GM12878 (cell line): ENCODE measurements around the gene TRIM41.
A peak's percentile ranks its signal among the peaks of the same experiment; 100 is the strongest.

Experiments
- CEBPZ ChIP-seq: fragments of 150-350 bp; IDR thresholded peaks from 2 replicates; pipeline ENCODE4 v1.6.1; 2016; ENCODE audit warnings: low read depth, low read length
- CTCF ChIP-seq, 3 experiments: IDR thresholded peaks in 2 of 3; conservative IDR thresholded peaks in 1 of 3; 2 replicates each; pipeline ENCODE4 v1.5.1; 2011; ENCODE audit warnings: low read depth in 3 of 3, low read length in 3 of 3, mild to moderate bottlenecking in 3 of 3, control low read depth in 2 of 3, moderate library complexity in 2 of 3, inconsistent platforms in 1 of 3, mixed read lengths in 1 of 3; ENCODE audit not compliant: control insufficient read depth in 2 of 3, insufficient read depth in 1 of 3; ENCODE audit errors: extremely low read depth in 1 of 3
- E2F8 ChIP-seq: fragments of 450-650 bp; IDR thresholded peaks from 2 replicates; pipeline ENCODE4 v1.6.1; 2018; ENCODE audit warnings: mild to moderate bottlenecking, low read depth, moderate library complexity; ENCODE audit not compliant: partially characterized antibody
- EP300 ChIP-seq, 2 experiments: fragments of 150-350 bp in 1 of 2; IDR thresholded peaks; 2 replicates each; pipeline ENCODE4 v1.6.1; 2011 to 2012; ENCODE audit warnings: low read depth in 2 of 2, low read length in 2 of 2, borderline replicate concordance in 1 of 2, improper control_type of control experiment in 1 of 2, inconsistent platforms in 1 of 2; ENCODE audit not compliant: control insufficient read depth in 1 of 2
- ESRRA ChIP-seq: IDR thresholded peaks from 2 replicates; pipeline ENCODE4 v1.6.1; 2012; ENCODE audit warnings: mild to moderate bottlenecking, low read length, improper control_type of control experiment
- EZH2 ChIP-seq: IDR thresholded peaks from 2 replicates; pipeline ENCODE4 v1.6.1; 2012; ENCODE audit warnings: low read depth, mild to moderate bottlenecking, control low read depth, inconsistent platforms, low read length, borderline replicate concordance; ENCODE audit not compliant: control insufficient read depth
- POLR2A ChIP-seq: IDR thresholded peaks from 2 replicates; pipeline ENCODE4 v1.6.1; 2011; ENCODE audit warnings: low read depth, mild to moderate bottlenecking, low read length
- POLR2AphosphoS2 ChIP-seq: IDR thresholded peaks from 2 replicates; pipeline ENCODE4 v1.6.1; 2011; ENCODE audit warnings: low read depth, mild to moderate bottlenecking, low read length, improper control_type of control experiment, moderate library complexity
- POLR2AphosphoS5 ChIP-seq: IDR thresholded peaks from 2 replicates; pipeline ENCODE4 v1.6.1; 2011; ENCODE audit warnings: mild to moderate bottlenecking, low read length, inconsistent platforms
- SIN3A ChIP-seq: IDR thresholded peaks from 2 replicates; pipeline ENCODE4 v1.6.1; 2012; ENCODE audit warnings: low read depth, low read length, improper control_type of control experiment
- SMARCA5 ChIP-seq: fragments of 450-650 bp; IDR thresholded peaks from 2 replicates; pipeline ENCODE4 v1.6.1; 2017; ENCODE audit warnings: mild to moderate bottlenecking
- SP1 ChIP-seq: IDR thresholded peaks from one replicate; pipeline ENCODE4 v1.6.1; 2011; ENCODE audit warnings: low read depth, low read length
- YY1 ChIP-seq: IDR thresholded peaks from 2 replicates; pipeline ENCODE4 v1.6.1; 2011; ENCODE audit warnings: low read depth, mild to moderate bottlenecking, low read length

- TF ChIP-seq CTCF (IDR thresholded peaks at IDR 0.05 in 2 of 3, conservative IDR thresholded peaks at IDR 0.05 in 1 of 3; ENCODE audit: control insufficient read depth in 2 of 3, extremely low read depth in 1 of 3, insufficient read depth in 1 of 3, low read depth in 3 of 3, low read length in 3 of 3) (no peak), POLR2AphosphoS5 (no peak), EP300 (IDR thresholded peaks at IDR 0.05; ENCODE audit: borderline replicate concordance in 1 of 2, control insufficient read depth in 1 of 2, low read depth in 2 of 2, low read length in 2 of 2) (peak; percentile 67 to 84; a peak in 3 of 4 replicates), SIN3A (no peak), CEBPZ (no peak), YY1 (no peak), E2F8 (no peak), EZH2 (no peak), SP1 (peak; percentile 68), POLR2A (no peak), SMARCA5 (0 out of 2 replicates have a peak, but pooled peaks have one; percentile 34), POLR2AphosphoS2 (no peak), ESRRA (no peak)
Observed at GRCh38 chr5:181198905-181199519, 24.1 kb upstream of the TRIM41 start.
